ENCODE measurements around the gene MXI1.
"Not testable (repeated sequence)": the region's sequence is repeated elsewhere in the genome, so short reads cannot be mapped to it uniquely, and the experiment has no call there.

Gene MXI1

DNA sequence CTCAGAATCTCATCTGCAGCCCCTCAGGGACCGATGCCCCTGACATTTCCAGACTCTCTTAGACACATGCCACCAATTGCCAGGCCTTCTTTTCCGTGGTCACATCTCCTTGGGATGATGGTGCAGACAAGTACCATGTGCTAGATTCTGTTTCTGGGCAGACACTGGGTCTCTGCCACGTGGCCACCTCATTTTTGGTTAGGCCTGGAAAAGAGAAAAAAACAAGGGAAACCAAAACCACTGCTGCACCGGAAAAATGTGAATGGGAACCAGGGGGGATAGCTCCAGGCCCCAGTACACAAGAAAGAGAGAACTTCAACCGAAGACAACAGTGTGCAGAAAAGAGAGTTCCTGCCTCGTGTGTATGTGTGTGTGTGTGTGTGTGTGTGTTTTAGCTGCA, 23.0 kb upstream of the MXI1 start:
- DNase-seq = no peak

DNA sequence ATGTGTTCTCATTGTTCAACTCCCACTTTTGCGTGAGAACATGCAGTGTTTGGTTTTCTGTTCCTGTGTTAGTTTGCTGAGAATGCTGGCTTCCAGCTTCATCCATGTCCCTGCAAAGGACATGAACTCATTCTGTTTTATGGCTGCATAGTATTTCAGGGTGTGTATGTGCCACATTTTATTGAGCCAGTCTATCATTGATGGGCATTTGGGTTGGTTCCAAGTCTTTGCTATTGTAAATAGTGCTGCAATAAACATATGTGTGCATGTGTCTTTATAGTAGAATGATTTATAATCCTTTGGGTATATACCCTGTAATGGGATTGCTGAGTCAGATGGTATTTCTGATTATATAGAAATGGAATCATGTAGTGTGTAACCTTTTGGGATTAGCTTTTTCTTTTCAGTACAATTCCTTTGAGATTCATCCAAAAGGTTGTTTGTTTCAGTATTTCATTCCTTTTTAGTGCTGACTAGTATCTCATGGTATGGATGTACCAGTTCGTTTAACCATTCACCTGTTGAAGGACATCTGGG, 21.7 kb upstream of the MXI1 start:
- not testable (repeated sequence) for DNase-seq

GRCh38 chr10:110190170-110190569, 17.2 kb upstream of the MXI1 start:
- DNase-seq = no peak

DNA sequence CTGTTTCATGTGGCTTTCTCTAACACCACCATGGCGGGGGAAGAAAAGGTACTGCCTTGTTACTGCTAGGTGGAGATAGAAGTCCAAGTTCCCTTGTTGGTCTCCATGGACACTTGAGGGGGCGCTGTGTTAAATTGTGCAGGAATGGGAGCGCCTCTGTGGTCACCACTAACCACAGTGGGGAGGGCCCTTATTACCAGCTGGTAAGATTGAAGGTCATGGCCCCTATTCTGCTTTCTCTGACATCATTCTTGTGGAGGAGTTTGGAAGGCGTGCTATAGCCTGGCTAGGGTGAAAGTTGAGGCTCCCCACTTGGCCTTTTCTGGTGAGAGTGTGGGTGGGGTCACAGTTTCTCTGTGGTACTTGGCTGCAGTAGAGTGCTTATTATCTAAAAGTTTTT, 14.9 kb upstream of the MXI1 start:
- no peak for DNase-seq

GRCh38 chr10:110200503-110200902, 6.9 kb upstream of the MXI1 start:
- DNase-seq = no peak

DNA sequence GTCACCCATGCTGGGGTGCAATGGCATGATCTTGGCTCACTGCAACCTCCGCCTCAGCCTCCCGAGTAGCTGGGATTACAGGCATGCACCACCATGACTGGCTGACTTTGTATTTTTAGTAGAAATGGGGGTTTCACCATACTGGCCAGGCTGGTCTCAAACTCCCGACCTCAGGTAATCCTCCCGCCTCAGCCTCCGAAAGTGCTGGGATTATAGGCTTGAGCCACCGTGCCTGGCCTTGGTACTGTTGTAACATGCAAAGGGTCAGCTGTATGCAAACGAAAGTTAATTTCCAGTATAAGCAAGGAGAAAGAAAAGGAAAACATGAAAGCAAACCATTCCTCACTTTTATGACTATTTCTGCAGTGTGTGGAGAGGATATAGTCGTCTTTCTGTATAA, 6.4 kb upstream of the MXI1 start:
- not testable (repeated sequence) for DNase-seq

- DNase-seq = no peak
These were observed 3.6 kb upstream of the MXI1 start for GRCh38 chr10:110203500-110204455.

DNA sequence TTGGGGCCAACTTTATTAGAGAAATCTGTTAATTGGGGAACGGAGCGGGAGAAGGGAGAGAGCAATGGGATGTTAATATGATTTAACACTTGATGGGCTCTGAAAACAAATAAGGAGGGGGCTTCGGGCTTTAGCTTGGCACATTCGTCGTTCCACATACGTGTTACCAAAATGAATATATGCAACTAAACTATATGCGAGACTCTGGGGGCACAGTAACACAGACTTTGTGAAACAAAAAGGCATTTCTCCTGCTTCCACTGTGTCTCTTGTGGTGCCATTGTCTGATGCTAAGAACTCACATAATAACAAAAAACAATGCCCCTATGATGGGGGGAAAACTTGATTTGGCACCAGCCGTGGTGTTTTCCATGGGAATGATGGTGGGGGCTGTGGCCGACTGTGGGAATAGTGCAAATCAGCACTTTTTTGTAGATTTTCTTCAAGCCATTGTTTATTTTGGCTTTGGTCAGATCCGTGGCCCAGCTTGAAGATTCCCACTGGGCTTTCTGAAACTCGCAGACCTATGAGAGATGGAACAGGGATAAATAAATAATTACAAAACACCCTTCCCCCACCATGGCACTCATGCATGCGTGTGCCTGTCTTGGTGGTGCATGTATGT, 2.2 kb upstream of the MXI1 start:
- DNase-seq = no peak

DNA sequence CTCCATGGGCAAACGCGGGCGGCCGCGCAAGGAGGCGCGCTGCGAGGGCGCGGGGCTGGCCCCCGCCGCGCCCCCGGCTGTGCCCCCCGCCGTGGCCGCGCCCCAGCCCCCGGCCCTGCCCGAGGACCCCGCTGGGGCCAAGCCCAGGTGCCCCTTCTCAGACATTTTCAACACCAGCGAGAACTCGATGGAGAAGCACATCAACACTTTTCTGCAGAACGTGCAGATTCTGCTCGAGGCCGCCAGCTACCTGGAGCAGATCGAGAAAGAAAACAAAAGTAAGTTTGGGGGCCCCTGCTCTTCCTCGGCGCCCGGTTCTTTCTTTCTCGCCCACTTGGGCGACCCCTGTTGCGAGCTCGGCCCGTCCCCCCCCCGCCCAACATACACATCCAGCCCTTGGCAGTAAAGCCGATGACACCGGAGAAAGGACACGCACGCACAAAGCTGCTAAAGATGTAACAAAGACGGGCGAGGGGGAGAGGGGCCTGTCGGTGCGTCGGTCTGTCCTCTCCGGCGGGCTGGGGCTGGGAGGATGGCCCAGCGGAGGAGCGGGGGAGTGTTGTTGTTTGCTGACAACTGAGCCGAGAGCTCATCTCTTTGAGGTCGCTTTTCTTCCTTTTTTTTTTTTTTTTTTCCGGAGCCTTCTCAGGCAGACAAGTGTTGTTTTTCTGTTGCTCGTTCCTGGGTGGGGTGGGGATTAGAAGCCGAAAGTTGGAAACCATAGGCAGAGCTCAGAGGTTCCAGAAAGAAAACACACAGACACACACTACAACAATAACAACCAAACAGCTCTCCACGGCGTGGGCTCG, 604 bp downstream of the MXI1 start:
- peak; percentile 27 to 32 for DNase-seq

DNA sequence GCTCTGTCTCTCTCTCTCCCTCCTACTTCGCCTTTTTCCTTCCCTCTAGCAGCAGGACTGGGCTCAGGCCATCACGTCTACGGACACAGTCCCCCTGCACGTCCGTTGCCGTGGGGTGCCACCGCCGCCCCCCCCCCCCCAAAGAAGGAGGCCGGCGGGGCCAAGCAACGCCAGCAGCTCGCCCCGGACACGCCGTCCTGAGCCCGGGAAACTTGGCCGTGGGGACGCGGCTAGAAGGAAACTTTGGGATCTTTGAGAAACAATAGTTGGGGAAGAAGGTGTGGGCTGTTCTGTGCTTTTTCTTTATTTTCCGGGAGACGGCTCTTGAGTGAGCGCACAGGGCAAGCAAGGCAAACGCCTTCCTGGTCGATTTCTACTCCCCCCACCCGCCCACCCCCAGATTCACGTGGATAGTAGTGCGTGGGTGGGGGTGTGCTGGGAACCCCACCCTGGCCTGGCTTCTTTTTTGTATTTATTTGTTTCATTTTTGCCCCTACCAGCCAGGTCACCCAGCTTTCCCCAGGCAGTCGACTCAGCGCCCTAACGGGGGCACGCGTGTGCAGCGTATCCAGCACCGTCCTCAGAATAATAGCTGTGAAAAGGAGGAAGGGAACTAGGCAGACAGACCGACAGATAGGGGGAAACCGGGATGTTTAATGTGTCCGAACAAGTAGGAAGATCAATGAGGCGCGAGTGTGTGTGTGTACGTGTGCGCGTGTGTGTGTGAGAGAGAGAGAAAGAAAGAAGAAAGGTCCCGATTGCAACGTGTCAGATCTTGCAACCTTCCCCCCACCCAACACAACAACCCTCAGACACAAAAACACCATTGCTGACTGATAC, 1.4 kb downstream of the MXI1 start:
- DNase-seq = peak; percentile 21 to 34

DNA sequence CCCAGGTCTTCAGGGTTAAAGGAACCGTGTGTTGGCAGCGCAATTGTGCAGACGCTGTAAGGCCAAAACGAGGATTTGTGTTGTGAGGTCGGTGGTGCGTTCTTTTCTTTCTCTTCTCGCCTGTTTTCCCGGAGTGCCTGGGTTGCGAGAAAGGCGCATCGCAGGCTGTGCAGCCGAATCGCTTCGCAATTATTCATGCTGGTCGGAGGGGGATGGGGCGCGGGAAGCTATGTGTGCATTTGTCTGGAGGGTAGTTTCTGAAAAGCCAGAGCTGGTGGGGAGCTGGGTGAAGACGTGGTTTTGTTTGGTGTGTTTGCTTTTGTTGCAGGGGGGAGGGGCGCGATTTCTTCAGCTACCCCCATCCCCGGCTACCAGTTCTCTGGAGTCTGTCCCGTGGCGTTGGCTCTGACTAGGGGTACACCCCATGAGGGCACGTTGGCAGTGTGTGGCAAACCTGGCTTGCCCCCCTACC, 2.1 kb downstream of the MXI1 start:
- peak; percentile 64 to 67 for DNase-seq

DNA sequence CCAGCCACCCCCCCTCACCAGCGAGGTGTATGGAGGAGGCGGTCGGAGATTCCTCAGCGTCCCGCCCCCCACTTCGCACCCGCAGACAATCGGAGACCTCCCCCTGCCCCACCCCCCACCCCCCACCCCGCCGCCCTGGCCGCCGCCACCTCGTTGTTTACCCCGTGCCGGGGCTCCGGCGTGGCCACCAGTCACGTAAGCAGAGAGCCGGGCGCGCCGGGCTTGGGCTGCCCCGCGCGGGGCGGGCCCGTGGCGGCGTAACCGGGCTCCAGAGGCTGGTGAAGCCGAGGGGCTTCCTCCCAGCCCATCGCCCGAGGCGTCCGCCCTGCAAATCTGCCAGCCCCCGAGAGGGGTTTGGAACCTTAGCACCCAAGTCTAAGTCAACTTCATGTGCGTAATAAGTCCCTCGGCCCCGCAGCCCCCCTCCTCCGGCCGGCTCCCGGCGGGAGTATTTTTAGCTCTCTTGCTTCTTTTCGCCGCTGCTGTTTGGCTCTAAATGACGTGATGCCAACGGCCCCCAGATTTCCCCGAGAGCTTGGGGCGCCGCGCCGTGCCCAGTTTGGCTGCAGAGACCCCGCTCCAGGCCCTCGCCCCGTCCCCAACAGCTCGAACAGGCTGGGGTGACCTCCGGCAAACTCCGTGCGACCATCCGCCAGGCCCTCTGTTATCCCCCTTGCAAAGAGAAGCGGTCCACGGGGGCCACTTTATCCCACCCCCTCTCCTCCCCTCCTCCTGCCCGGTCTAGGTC, 2.7 kb downstream of the MXI1 start:
- DNase-seq = peak; percentile 24 to 48

- DNase-seq = peak; percentile 90
These were observed 3.5 kb downstream of the MXI1 start for GRCh38 chr10:110210674-110211464.

- no peak for DNase-seq
These were observed 4.0 kb downstream of the MXI1 start for GRCh38 chr10:110211465-110211843.

DNA sequence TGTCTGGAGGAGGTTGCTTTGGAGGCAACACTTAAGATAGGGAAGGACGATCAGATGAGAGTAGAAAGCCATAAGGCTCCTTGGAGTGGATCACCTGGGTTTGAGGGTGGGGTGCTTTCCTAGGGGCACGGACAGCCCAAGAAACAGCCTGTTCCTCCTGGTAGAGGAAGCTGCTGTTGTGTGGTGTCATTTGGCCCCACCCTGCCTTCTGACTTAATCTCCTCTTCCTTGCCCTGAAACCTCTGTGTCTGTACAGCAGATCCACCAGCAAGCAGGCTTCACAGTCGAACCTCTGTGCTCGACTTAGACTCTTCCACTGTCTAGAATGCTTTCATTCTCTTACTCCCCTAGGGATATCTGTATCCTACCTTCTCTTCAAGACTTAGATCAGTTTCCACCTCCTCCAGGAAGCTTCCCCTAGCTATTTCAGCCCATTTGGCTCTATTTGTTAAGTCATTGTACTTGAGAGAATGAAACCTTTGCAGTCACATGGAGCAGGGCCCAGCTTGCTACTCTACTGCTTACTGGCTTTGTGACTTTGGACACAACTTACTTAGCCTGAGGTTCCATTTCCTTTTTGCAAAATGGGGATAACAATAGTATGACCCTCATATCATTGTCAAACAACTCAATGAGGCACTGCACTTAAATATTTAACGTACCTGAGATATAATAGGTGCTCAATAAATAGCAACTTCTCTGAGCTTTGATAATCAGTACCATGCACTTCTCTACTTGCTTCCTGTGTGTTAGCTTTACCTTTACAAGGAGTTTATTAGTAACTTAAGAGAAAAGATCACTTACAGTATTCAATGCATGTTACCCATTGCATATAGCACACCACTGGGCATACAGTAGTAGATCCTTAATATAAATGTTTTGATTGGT, 5.0 kb downstream of the MXI1 start:
- peak in 1 of 2 experiments; percentile 20 for DNase-seq

GRCh38 chr10:110214371-110214826, 7.0 kb downstream of the MXI1 start:
- DNase-seq = no peak

GRCh38 chr10:110215286-110216170, 8.1 kb downstream of the MXI1 start:
- DNase-seq = no peak

DNA sequence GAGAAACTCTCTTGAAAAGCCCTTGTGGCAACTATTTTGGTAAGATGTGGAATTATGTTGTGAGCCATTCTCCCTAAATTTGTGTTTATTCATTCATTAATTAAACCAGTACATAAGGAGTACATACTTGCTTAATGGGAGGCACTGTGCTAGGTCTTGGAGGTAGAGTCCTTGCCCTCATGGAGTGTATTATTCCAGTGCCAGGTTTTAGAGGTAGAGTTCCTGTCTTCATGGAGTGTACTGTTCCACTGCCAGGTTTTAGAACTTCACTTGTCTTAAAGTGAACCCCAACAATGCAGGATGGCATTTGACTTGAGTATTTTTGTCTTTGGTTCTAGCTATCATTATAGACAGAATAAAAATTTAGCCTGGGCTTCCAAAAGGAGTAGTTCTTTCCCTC, 8.8 kb downstream of the MXI1 start:
- DNase-seq = no peak
